Measurements from ENCODE around the gene RAB3B.

DNA sequence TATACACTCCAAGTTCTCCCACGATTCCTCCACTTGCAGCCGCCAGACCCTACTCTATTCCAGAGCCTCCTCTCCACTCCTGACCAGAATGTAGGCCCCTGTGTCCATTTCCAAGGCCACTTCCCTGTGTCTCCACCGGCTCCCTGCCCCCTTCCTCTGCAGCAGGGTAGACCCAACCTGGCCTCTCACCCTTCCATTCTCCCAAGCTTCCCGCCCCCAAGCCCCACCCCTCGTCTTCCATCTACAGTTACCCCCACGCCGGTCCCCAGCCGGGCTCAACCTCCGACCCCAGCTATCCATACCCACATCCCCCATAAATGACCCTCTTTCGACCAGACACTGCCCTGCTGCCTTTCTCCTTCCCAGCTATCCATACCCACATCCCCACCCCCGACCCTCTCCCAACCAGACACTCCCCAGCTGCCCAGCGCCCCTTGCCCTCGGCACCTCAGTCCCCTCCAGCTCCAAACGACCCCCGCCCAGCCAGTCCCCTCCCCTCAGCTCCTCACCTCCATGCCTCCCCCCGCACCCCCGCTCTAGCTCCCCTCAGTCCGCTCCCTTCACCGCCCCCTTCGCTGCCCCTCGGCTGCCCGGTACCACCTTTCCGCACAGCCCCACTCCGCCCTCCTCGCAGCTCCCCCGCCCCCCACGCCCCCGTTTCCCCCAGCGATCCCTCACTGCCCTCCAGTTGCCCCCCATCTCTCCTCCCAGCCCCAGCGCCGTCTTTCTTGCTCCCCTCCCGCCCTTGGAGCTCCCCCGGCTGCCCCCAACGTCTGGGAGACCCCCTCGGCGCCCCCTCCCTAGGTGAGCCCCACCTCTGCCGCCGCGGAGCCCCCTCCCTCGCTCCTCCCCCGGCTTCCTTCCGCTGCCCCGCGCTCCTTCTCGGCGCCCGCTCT is 670 bp downstream of the RAB3B start:
- TF ChIP-seq, protein P1, sequence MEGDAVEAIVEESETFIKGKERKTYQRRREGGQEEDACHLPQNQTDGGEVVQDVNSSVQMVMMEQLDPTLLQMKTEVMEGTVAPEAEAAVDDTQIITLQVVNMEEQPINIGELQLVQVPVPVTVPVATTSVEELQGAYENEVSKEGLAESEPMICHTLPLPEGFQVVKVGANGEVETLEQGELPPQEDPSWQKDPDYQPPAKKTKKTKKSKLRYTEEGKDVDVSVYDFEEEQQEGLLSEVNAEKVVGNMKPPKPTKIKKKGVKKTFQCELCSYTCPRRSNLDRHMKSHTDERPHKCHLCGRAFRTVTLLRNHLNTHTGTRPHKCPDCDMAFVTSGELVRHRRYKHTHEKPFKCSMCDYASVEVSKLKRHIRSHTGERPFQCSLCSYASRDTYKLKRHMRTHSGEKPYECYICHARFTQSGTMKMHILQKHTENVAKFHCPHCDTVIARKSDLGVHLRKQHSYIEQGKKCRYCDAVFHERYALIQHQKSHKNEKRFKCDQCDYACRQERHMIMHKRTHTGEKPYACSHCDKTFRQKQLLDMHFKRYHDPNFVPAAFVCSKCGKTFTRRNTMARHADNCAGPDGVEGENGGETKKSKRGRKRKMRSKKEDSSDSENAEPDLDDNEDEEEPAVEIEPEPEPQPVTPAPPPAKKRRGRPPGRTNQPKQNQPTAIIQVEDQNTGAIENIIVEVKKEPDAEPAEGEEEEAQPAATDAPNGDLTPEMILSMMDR (IDR thresholded peaks at IDR 0.05; ENCODE audit: insufficient read depth, low read length): no peak
- TF ChIP-seq GABPA (IDR thresholded peaks at IDR 0.05; ENCODE audit: low read depth) (no peak), POLR2AphosphoS5 (IDR thresholded peaks at IDR 0.05; ENCODE audit: low read depth) (no peak)
- TF ChIP-seq, protein P2, sequence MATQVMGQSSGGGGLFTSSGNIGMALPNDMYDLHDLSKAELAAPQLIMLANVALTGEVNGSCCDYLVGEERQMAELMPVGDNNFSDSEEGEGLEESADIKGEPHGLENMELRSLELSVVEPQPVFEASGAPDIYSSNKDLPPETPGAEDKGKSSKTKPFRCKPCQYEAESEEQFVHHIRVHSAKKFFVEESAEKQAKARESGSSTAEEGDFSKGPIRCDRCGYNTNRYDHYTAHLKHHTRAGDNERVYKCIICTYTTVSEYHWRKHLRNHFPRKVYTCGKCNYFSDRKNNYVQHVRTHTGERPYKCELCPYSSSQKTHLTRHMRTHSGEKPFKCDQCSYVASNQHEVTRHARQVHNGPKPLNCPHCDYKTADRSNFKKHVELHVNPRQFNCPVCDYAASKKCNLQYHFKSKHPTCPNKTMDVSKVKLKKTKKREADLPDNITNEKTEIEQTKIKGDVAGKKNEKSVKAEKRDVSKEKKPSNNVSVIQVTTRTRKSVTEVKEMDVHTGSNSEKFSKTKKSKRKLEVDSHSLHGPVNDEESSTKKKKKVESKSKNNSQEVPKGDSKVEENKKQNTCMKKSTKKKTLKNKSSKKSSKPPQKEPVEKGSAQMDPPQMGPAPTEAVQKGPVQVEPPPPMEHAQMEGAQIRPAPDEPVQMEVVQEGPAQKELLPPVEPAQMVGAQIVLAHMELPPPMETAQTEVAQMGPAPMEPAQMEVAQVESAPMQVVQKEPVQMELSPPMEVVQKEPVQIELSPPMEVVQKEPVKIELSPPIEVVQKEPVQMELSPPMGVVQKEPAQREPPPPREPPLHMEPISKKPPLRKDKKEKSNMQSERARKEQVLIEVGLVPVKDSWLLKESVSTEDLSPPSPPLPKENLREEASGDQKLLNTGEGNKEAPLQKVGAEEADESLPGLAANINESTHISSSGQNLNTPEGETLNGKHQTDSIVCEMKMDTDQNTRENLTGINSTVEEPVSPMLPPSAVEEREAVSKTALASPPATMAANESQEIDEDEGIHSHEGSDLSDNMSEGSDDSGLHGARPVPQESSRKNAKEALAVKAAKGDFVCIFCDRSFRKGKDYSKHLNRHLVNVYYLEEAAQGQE (IDR thresholded peaks at IDR 0.05; ENCODE audit: insufficient replicate concordance, low read depth): no peak
